HG02943 (cell line): ENCODE measurements around the gene AHCYL2.
"Not testable (repeated sequence)": the region's sequence is repeated elsewhere in the genome, so short reads cannot be mapped to it uniquely, and the experiment has no call there.

ENCODE experiments used
- ATAC-seq: cut with Tn5 transposase; IDR thresholded peaks from one replicate; pipeline ENCODE4 v1.9.1; 2021; ENCODE audit warnings: mild to moderate bottlenecking, low read depth, moderate library complexity; ENCODE audit not compliant: unreplicated experiment

Gene AHCYL2

DNA sequence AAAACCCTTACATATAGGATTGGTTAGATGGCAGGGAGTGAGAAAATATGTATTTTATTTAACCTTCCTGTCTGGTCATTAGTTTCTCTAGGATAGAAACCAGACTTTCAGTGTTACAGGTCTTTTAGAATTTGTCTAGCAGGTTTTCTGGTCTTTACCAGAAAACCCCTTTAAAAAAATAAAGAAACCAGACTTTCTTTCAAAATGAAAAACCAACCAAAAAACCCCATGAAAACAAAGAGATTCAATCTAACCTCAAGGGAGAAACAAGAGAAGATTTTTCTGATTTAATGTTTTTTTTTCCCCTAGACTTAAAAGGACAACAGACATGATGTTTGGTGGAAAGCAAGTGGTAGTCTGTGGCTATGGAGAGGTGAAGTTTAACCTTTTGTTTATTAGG is 180.7 kb downstream of the AHCYL2 start:
- ATAC-seq, result no peak

DNA sequence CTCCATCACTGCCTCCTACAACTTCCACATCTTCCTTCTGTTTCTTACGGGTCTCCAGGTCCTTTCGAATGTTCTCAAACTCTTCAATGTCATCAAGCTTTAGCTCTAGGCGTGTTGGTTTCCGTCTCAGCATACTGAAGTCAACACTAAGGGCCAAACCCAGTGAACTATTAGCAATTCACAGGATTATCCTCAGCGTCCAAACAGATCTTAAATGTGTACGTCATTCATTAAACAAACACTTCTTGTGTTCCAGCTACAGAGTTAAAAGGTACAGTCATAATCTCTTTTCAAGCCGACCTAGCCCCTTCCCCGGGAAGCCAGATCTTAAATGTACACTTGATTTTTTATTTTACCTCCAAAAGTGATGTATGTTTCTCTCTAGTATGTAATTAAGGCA is 185.4 kb downstream of the AHCYL2 start:
- ATAC-seq, result not testable (repeated sequence)

DNA sequence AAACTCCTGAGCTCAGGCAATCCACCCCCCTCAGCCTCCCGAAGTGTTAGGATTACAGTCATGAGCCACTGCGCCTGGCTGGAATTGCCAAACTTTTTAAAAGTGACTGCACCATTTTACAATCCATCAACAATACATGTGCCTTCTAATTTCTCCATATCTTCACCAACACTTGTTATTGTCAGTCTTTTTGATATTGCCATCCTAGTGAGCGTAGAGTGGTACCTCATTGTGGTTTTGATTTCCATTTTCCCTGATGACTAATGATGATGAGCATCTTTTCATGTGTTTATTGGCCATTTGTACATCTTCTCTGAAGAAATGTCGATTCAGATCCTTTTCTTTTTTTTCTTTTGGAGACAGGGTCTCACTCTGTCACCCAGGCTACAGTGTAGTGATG is 187.7 kb downstream of the AHCYL2 start:
- ATAC-seq, result no peak

DNA sequence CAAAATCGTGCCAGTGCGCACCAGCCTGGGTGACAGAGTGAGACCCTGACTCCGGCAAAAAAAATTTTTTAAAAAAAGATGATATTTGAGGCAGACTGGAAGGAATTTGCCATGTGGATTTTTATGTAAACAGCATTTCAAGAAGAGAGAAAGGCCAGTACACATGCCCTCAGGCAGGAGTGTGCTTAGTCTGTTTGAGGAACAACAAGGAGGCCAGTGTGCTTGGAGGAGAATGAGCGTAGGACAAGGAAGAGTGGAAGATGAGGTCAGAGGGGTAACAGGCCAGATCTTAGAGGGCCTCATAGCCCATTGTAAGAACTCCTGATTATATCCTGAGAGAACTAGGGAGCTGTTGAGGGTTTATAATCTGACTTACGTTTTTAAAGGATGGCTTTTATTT is 192.2 kb downstream of the AHCYL2 start:
- no peak for ATAC-seq

DNA sequence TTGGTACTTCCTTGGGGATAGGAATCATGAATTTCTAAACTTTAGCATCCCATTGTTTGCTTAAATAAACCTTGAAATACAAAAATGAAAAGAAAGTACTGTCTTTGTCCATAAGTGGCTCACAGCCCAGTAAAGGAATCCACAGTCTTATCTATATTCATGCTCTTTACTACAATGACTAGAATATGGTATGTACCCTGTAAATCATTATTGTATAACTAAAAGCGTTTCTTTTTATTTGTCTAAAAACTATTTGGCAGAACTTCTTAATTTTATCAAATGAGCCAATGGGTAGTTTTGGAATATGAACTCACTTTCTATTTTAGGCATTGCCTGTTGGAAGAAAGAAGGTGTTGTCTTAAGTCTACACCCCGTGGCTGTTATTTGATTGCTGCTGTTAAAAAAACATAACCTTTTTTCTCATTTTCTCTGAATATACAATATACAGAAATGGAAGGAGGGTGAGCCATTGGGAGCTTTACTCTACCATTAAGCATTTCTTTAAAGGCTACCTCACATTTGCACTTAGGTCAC is 197.0 kb downstream of the AHCYL2 start:
- ATAC-seq, result no peak

DNA sequence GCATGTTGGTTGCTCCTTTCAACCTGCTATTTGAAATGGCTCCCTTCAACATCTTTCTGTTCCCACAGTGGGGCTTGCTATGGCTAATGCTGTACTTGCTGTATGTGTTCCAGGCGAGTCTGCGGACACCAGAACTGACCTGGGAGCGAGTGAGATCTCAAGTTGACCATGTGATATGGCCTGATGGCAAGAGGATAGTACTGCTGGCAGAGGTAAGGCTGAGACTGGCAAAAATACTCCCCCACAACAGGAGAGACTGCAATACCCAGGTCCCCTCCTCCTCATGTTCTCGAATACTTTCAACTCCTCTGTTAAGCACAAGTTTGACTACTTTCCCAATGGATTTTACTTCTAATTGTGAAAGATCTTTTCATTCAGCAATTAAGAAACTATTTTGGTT is 197.9 kb downstream of the AHCYL2 start:
- no peak for ATAC-seq

DNA sequence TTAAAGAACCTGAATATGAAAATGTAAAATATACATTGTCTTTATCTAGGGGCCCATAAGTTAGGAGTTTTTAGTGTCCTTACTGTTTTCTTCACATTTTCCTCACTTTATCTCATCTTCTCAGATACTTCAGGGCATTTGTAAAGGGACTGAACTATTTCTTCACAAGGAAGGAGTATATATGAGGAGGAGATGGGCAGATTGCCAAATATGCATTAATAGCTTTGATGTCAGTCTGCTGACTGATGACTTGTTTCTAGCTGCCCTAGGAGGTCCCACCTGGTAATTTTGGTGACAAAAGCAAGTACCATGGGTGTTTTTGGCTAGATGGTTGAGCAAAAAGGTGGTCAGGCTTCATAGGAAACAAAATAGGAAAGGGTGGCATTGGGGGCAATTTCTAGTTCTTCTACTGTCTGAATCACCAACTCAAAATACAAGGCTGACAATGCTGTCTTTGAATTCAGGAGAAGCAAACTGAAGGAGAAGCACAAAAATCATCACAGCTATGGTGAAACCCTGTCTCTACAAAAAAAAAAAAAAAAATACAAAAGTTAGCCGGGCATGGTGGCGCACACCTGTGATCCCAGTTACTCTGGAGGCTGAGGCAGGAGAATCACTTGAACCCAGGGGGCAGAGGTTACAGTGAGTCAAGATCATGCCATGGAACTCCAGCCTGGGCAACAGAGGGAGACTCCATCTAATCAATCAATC is 199.0 kb downstream of the AHCYL2 start:
- ATAC-seq, result no peak

DNA sequence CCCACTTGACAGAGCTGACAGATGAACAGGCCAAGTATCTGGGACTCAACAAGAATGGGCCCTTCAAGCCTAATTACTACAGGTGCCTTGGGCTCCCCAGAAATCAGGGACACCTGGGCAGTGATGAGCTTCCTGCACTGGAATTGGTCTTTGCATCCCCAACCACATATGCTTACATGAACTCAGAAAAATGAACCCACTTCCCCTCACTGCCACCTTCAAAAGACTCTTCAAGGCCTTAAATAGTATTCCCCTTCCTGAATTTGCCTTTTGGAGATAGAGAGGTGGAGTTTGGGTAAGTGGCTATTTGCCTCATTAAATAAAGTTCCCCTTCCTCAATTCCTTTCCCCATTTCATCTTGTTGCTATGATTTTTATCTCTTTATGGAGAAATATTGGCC is 201.7 kb downstream of the AHCYL2 start:
- ATAC-seq, result no peak

DNA sequence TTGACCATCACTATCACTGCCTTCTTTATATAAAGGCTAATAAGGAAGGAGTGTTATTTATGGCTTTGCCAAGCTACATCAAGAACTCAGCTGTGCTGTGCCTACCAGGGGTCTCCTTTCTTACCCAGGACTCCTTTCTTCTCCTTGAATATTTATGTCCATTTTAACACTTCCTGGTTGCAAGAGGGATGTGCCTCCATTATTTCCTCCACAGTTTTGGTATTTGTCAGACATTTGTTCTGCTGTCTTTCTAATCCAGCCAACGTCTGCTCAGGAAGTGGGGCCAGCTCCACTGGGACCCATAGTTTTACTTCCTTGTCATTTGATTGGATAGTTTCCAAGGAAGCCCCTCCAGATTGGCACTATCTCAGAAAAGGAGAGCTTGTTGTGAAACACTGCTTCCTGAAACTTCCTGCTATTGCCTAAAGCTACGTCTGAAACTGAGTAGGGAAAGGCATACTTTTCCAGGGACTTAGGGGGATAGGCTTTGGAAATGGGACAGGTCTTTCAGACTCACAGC is 202.8 kb downstream of the AHCYL2 start:
- ATAC-seq, result no peak

DNA sequence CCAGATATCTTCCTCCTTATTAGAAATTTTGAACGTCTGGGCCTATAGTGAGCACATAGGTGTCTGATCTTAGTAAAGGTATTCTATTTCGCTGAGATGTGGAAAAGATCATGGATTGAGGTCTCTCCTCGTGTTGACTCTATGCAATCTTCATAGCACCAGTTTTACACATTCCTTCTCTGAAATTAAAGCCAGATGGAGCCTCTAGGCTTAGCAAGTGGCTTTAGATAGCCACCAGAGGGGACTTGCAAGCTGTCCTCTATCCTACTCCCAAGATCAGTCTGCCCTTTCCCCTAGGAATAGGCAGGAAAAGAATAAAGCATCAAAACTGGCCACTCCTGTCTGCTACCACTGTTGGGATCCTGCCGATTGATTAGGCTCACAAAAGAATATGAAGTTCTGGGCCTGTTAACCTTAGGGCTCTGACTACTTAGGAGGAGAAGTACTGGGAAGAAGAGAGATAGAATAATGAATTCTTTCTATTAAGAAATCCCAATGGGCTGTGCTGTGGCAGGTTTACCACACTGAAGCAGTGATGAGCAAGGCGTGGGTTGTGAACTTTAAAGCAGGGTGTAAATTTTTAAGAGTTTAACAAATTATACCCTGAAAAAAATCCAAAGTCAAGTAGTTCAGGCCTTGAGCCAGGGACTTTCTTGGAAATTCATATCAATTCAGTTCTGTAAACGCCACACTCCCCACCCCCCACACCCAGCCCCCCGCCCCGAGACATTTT is 207.2 kb downstream of the AHCYL2 start:
- ATAC-seq, result no peak

DNA sequence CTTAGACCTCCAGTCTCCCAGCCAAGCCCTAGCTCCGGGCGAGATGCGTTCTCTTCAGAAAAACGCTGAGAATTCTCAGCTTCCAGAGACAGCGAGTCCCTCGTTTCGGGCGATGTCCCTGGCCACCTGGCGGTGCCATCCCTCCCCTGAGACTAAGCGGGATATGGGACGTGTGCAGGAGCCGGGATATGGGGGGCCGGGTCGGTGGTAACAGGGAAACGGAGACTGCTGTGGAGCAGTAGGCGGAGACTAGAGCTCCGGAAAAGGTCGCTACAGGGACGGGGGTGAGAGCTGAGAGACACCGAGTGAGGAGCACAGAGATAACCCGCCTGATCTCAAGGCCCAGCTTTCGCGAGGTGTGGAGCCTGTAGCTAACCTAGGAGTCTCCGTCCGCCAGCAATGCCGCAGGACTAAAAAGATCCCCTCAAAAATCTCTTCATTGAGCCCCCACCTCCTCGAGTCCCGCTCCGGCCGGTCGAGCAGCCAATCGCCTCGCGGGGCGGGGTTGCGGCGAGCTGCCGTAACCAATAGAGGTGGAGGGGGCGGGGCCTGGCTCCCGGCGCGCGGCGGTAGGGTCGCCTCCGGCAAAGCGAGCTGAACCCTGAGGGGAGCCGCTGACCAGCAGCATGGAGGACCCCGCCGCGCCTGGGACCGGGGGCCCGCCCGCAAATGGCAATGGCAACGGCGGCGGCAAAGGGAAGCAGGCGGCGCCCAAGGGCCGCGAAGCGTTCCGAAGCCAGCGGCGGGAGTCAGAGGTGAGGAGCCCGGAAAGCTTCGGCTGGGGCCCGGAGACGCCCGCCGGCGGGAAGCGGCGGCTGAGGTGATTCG is 209.2 kb downstream of the AHCYL2 start, which contains the start of gene STRIP2:
TSS of gene STRIP2 (plus strand) at position 586 of the 828 bp plus-strand sequence. CDS start at position 627, 41 bp downstream.
- ATAC-seq, result peak; percentile 95

DNA sequence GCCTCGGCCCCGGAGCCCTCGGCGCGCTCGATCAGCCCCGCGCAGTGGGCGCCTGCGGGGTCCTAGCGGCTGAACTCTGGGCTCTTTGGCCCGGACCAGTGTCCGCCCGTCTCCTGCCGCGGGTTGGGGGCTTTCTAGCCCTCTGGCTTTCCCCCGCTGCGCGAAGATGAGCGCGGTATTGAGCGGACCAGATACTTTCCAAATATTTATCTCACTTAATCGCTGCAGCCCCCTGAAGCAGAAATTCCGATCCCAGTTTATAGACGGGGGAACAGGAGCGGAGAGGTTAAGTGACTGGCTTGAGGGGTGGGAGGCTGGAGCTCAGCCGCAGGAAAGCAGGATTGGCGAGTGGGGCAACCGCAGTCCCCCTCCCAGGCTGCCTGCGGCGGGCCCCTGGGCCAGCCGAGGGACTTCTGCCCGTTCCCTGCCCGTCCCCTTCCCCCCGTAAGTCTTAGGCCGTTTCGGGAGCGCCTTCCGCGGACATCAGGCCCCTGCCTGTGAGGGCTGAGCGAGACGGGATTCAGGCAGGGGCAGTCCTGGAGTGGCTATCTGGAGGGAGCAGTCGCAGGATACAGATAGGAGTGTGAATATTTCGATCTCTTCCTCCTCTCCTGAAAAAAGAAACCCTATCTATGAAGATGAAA is 210.0 kb downstream of the AHCYL2 start:
- ATAC-seq, result peak; percentile 2

DNA sequence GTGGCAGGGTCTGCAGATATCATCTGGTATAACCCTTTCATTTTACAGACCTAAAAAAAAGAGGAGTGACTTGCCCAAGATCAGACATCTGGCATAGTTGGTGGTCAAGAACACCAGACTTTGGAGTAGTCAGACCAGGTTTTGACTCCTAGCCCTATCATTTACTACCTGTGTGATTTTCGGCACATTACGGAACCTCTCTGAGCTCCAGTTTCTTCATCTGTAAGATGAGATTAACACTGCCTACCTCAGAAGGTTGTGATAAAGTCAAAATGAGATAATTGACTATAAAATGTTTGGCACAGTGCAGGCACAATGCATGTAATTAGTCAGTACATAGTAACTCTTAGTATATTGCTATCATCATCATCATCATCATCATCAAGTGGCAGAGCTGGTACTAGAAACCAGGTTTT is 210.6 kb downstream of the AHCYL2 start:
- no peak for ATAC-seq

DNA sequence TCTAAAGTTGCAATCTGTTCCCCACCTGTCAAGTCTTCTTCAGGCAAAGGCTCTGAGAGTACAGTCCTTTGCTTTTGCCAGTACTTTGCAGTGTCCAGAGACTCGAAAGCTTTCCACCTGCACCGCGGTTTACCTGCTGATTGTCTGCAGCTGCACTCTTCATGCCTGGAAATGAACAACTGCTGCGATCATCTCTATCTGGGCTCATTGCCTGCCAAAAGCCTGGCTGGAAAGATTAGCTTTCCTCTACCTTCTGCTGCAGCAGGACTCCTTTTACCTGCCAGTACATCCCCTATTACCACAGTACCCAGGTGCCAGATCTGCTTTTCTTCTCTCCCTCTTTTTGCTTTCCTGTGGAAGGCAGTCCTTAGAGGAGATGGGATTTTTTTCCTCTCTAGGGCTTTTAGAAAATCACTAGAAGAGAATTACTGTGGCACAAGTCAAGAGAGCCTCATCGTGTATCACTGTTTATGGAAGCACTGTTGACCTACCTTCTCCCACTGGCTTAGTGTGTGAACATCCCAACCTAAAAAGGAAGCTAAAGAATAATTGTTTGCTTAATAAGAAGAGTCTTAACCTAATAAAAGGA is 211.6 kb downstream of the AHCYL2 start:
- ATAC-seq, result no peak

DNA sequence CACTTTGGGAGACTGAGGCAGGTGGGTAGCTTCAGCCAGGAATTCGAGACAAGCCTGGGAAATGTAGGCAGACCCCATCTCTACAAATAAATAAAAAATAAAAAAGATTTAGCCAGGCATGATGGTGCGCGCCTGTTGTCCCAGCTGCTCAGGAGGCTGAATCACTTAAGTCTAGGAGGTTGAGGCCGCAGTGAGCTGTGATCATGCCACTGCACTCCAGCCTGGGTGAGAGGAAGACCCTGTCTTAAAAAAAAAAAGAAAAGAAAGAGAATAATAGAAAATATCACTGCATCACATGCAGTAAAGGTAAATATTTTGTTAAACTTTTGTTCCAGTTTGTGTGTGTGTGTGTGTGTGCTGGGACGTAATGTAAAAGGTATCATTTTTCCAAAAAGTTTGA is 212.4 kb downstream of the AHCYL2 start:
- ATAC-seq, result no peak

DNA sequence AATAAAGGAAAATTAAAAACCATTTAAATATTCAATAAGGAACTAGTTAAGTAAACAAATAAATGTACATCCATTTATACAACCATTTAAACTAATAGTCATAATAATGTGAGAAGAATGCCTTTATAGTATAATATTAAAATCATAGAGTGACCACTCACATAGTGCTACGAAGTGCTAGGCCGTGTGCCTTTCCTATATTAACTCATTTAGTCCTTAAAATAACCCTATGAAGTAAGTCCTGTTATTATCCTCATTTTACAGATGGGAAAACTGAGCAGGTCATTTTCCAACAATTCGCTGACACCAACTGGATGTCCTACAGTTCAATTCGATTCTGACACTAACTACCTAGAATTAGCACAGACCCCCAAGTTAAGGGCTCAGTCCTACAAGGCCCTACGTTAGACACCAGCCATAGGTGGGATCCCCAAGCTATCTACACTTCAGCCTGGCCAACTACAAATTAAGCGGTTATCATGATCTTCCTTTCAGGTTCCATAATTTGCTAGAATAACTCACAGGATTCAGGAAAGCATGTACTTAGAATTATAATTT is 213.5 kb downstream of the AHCYL2 start:
- ATAC-seq, result no peak

DNA sequence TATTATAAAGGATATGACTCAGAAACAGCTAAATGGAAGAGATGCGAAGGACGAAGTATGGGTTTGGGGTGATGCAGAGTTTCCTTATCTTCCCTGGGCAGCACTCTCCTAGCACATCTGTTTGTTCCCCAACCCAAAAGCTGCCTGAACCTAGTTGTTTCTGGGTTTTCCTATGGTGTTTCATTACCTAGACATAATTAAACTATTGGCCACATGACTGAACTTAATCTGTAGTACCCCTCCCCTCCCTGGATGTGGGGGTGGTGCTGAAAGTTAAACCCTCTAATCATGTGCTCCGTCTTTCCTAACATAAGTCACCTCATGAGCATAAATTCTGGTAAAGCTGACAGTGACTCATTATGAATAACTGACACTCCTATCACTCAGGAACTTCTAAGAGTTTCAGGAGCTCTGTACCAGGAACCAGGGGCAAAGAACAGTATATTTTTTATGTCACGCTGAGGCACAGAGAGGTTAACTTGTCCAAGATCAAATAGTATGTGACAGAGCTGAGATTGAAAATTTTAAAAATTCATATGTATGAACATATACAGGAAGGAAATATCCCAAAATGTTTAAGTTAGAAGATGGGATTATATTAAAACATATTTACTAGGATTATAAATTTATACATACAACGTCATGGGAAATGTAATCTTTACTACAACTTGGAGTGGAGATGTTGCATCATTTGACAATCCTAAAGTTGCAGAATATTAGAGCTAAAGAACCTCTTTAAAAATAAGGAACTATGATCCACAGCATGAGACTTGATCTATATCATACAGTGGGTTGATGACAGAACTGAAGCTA is 214.2 kb downstream of the AHCYL2 start:
- ATAC-seq, result no peak

DNA sequence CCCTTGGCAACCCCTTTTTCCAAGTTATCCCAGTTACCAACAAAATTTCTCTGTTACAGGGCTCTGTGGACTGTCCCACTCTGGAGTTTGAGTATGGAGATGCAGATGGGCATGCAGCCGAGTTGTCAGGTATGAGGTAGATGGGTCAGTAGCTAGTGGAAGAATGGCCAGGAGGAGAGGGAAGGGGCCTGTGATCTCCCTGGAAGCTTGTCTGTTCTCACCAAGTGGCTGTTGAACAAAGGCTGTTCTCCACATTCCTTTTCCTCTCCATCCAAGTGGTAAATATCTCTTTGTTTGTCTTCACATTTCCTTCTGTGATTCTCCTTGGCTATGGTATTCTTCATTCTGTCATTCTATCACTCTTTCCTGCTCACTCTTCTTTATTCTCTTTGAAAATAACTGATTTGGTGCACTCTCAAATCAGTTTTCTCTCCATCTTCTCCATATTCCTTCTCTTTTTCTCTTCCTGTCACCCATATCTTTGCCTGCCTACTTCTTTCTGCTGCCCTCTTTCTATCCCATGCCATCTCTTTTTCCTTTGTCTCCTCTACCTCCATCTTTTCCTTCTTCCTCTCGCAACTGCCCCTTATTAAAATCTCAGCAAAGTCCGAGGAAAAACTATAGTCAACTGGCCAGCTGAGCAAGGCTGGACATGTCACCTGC is 215.3 kb downstream of the AHCYL2 start:
- no peak for ATAC-seq
